Myocyte (in vitro differentiated cells): Measurements from ENCODE around the gene CNTN4. TPM values are rescaled to one million over a fixed set of nuclear protein-coding genes. Genes with fewer than 3 reads are reported as not detected.
"Not testable (repeated sequence)": the region's sequence is repeated elsewhere in the genome, so short reads cannot be mapped to it uniquely, and the experiment has no call there.

Experiments
- DNase-seq: peaks from one replicate; pipeline ENCODE4 v3.0.0-alpha.2; 2012; ENCODE audit warnings: low read depth
- total RNA-seq: library from RNA; depleted of rRNA; stranded (reverse); fragments of >200 nt; gene quantifications from 2 replicates; pipeline ENCODE4 v1.2.3, GENCODE V29; 2014

Gene CNTN4
- total RNA-seq, 1 donor from 2014 or later, result not detected

DNA sequence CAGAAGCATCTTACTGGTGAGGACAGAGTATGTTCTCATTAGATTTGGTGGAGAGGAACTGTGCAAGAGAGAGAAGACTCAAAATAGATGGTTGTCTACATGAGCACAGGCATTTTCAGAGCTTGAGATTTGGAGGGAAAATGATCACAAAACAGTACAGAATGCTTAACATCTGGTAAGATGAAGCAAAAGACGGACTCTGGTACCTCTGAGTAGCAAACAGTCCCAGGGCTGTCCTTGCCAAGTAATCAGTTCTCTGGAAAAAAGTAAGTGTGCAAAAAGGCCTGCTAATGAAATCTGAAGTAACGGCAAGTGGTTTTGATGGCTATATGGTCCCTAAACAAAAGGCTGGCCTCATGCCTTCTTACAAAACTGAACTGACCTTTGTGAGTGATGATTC is 414.2 kb downstream of the CNTN4 start:
- no peak for DNase-seq

- DNase-seq, result no peak
Observed at GRCh38 chr3:2513986-2514385, 415.3 kb downstream of the CNTN4 start.

DNA sequence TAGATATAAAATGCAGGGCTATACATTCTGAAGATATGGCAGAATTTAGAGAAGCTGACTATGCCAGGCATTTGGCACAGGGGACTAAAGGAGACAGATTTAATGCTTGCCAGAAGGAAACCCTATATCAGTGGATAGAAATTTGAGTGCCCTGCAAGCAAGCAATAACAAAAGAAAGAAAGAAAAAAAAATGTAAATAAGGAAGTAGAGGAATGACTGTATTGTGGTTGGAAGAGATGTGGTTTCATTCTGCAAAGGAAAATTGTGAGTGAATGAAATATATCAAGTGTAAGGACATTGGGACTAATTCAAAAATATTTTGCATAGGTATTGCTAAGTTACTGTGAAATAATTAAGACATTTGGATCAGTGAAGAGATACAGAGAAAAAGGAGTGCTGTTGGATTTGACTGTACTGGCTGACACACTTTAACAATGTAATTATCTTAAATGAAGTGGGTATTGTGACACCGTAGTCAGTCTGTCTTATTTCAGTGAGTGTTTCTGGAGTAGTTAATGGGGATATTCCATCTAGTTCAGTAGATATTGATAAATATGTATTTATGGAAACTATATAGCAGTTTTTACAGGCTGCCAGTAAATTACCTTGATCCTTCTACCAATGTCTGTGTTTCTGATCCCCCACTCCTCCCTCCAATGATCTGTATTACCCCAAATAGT is 418.2 kb downstream of the CNTN4 start:
- no peak for DNase-seq

- DNase-seq, result no peak
Observed at GRCh38 chr3:2517500-2518172, 419.0 kb downstream of the CNTN4 start.

DNA sequence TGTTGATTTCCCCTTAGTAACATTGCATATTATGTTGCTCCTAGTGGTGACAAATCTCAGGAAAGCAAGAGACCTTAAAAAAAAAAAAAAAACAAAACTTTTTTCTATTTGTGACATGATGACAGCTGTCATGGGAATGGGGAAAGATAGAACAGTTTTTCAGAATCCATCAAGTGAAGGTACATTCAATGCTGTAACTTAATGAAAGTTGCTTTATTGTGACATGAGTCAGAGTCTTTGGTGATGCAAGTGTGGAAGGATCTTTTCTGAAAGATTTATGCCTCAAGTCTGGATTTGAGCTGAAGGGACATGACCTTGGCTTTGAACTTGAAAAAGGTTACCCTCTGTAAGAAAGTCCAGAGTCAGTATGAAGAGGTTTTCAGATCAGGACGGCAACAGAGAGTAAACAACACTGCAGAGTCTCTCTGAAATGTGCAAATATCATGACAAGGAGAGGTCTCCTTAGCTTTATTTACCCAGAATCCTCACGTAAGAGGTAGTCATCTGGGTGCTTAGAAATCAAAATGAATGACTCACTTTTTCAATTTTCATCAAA is 424.7 kb downstream of the CNTN4 start:
- DNase-seq, result no peak

DNA sequence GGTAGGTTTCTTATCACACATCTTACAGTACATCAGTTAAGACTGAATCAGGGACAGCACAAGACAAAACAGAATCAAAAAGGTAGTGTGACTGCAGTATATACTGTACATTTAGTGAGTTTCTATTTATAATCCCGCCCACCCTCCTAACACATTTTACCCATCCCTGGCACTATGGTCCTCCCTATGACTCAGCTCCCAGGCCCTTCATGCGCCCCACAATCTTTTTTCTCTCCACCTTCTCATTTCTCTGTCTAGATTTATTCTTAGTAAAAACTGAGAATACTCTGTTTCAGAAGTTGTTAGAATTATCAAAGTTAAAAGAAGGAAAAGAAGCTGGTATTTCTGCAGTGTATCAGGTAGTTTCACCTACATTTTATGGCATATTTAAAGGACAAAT is 427.3 kb downstream of the CNTN4 start:
- no peak for DNase-seq

- DNase-seq, result no peak
Observed at GRCh38 chr3:2526926-2527325, 428.3 kb downstream of the CNTN4 start.

DNA sequence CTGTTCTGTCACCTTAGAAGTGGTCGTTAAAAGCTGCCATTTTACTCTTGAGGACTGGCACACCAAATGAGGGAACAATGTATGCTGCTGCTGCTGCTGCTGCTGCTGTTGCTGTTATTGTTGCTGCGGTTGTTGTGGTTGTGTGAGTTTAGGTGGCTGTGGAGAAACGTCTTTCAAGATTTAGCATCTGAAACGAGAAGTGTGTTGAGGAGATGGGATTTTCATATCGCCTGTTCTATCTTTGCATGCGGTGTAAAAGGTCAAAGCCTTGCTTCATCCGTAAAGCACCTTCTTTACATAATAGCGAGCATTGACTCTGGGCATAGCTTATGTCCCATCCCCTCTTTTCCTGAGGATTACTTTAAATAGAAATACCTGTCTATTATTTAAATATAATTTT is 428.7 kb downstream of the CNTN4 start:
- DNase-seq, result not testable (repeated sequence)

GRCh38 chr3:2534767-2535166 is 436.1 kb downstream of the CNTN4 start:
- DNase-seq, result not testable (repeated sequence)

GRCh38 chr3:2535206-2535605 is 436.5 kb downstream of the CNTN4 start:
- DNase-seq, result no peak

DNA sequence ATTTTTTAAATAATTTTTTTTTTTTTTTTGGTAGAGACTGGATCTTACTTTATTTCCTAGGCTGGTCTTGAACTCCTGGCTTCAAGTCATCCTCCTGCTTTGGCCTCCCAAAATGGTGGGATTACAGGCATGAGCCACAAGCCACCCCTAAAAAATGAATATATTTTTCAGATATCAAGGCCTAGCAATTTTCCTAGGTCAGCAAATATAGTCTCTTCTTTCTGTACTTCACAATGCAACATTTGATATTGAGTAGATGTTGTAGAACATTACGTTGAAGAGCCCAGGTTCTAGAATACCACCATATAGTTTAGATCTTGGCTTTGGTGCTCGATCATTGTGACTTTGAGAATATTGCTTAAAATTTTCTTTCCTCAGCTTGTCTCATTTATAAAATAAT is 437.9 kb downstream of the CNTN4 start:
- DNase-seq, result no peak

DNA sequence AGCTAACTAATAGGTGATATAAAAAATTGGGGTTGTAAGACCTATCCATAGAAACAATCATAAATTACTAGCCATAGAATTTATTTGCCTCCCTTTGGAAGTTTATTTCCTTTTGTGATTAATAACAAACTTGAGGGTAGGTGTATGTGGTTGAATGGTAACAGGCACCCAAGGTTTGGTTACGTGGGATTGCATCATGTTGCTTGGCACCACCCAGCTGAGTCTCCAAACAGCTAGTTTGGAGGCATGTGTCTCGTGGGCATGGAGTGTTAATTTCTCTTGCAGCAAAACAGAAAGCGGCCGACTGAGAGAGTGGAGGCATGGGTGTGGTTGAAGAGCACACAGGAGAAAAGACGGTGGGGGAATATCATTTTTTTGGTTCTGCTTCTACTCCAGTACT is 441.4 kb downstream of the CNTN4 start:
- no peak for DNase-seq

GRCh38 chr3:2543247-2543646 is 444.6 kb downstream of the CNTN4 start:
- no peak for DNase-seq

DNA sequence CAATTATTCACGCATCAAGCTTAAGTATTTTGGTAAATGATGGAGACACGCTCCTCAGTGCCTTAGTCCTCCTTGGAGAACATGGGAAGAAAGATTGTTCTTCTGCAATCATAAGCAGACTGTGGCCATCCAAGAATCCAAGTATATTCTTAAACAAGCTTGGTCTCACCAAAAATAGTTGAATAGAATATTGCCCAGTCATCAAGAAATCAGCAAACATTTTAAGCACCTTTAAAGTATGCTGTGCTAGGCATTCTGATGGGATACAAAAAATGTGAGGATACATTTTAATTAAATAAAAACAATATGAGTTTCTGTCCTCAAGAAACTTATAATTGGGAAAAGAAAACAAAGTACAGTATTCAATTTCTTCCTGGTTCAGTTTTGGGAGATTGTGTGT is 445.5 kb downstream of the CNTN4 start:
- no peak for DNase-seq

- no peak for DNase-seq
Observed at GRCh38 chr3:2544718-2545117, 446.1 kb downstream of the CNTN4 start.

DNA sequence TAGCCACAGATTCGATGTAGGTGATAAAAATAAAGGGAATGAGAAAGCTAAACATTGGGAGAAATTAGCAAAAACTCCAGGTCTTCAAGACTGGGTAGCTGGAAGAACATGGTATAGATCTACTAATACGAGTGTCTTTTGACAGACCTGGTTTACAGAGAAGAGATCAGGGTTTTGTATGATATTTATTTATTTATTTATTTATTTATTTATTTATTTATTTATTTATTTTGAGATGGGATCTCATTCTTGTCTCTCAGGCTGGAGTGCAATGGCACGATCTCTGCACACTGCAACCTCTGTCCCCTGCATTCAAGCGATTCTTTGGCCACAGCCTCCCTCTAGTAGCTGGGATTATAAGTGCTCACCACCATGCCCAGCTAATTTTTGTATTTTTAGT is 448.4 kb downstream of the CNTN4 start:
- DNase-seq, result no peak

DNA sequence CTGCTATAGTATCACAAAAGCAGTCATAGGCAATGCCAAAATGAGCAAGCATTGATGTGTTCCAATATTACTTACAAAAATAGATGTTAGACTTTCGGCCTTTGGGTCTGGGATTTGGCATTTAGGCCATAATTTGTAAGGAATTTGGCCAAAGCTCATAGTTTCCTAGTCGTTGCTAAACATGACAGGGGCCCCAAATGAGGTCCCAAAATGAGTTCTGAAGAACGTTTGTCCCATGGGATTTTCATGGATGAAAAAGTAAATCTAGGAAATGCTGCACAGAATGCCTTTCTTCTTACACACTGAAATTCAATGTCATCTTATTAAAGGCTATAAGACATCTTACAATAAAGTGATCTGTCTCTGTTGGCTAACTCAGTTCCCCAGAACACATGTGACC is 456.0 kb downstream of the CNTN4 start:
- DNase-seq, result no peak

DNA sequence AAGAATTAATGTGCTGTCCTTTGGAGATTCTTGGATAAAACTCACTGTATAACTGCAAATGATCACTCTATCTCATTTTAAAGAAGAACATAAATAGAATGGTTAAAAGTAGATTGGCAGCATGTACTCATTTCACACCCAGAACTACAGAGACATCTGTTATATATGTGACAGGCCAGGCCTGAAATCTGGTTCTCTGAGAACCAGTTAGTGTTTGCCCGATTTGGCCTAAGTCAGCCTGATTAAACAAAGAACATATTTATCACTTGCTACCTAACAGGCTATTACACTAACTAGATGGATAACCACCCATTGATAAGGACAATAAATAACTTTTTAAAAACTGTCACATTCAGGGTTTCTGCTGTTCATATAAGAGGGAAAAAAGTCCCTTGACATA is 460.1 kb downstream of the CNTN4 start:
- no peak for DNase-seq

GRCh38 chr3:2567451-2567850 is 468.8 kb downstream of the CNTN4 start:
- no peak for DNase-seq

- DNase-seq, result no peak
Observed at GRCh38 chr3:2568156-2568555, 469.5 kb downstream of the CNTN4 start.

GRCh38 chr3:2568929-2569328 is 470.3 kb downstream of the CNTN4 start:
- no peak for DNase-seq

DNA sequence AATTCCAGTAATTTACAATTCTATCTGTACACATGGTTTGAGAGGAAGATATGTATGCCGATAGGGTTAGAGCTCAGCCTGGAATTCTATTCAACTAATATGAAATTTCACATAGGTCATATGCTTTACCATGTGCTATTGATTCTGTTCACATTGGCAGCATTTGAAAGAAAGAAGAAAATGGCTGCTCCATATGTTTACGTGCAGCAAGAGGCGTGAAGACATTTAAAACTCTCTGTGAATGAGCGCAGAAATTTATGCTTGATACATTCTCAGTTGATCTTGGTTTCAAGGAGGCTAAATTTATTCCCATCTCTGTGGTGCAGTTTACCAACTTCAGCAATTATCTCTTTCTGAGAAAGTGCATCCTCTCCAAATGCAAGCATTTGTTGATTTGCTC is 478.9 kb downstream of the CNTN4 start:
- no peak for DNase-seq

- DNase-seq, result no peak
Observed at GRCh38 chr3:2578560-2578959, 479.9 kb downstream of the CNTN4 start.
